Umbilical cord (tissue), 2 donors: ENCODE measurements around the gene RUNDC1. TPM values are rescaled to one million over a fixed set of nuclear protein-coding genes. Genes with fewer than 3 reads are reported as not detected.

Experiments
- DNase-seq: peaks from one replicate; pipeline ENCODE4 v3.0.0-alpha.2; 2015; ENCODE audit warnings: low spot score
- total RNA-seq: library from RNA; depleted of rRNA; stranded (reverse); fragments of >200 nt; gene quantifications from one replicate; pipeline ENCODE4 v1.2.3, GENCODE V29; 2014; ENCODE audit warnings: low replicate concordance; ENCODE audit not compliant: insufficient read depth

RUNDC1 gene
- total RNA-seq, 1 donor from 2014 or later = 17.8 TPM

DNA sequence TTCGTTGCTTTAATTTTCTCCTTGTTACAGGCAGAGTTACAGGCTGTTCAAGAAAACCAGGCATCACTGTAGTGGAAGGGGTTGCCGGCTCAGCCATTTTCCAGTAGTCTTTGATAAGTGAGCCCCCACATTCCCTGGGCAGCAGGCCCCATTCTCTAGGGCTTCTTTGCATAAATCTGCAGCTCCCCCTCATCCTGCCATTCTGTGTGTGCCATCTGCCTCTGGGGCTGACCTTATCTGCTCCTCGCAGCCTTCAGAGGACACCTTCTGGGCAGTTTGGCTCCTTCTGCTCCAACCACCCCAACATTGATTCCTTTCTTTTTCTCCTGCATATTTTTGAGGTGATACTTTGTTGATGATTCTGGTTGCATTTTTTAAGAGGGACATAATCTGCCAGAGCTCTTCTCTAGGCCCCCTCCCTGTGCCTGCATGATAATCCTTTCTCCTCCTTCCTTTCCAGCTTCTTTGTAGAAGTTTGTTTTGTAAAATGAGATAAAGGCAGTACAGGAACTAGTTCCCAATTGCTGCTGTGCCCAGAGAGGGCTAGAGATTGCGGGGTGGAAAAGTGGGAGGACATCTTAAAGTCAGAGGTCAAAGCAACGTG, 61.8 kb downstream of the RUNDC1 start:
- peak; percentile 52 for DNase-seq

Other genes with a start within 250 kb of the RUNDC1 start
- gene EZH1, start 235.5 kb upstream of the RUNDC1 start, total RNA-seq = 43.6 TPM
- gene RAMP2, start 219.3 kb upstream of the RUNDC1 start, total RNA-seq = 0.96 TPM
- gene VPS25, start 207.1 kb upstream of the RUNDC1 start, total RNA-seq = 33.2 TPM
- not detected for gene WNK4, start 200.0 kb upstream of the RUNDC1 start, total RNA-seq
- 47.2 TPM for gene COA3, start 181.9 kb upstream of the RUNDC1 start, total RNA-seq
- gene CNTD1, start 181.7 kb upstream of the RUNDC1 start, total RNA-seq = 0.96 TPM
- gene BECN1, start 156.3 kb upstream of the RUNDC1 start, total RNA-seq = 142 TPM
- gene PSME3, start 147.2 kb upstream of the RUNDC1 start, total RNA-seq = 22.6 TPM
- 1.4 TPM for gene AOC2, start 136.0 kb upstream of the RUNDC1 start, total RNA-seq
- 89.1 TPM for gene AOC3, start 129.4 kb upstream of the RUNDC1 start, total RNA-seq
- gene G6PC1, start 79.8 kb upstream of the RUNDC1 start, total RNA-seq = not detected
- 38.3 TPM for gene AARSD1, start 16.1 kb upstream of the RUNDC1 start, total RNA-seq
- gene PTGES3L, start 485 bp upstream of the RUNDC1 start, total RNA-seq = 10.4 TPM
- gene RPL27, start 17.9 kb downstream of the RUNDC1 start, total RNA-seq = 1,521 TPM
- 1.4 TPM for gene IFI35, start 26.2 kb downstream of the RUNDC1 start, total RNA-seq
- 38.8 TPM for gene VAT1, start 41.8 kb downstream of the RUNDC1 start, total RNA-seq
- 0.72 TPM for gene RND2, start 44.7 kb downstream of the RUNDC1 start, total RNA-seq
- 9.1 TPM for gene BRCA1, start 144.8 kb downstream of the RUNDC1 start, total RNA-seq
- 83.8 TPM for gene NBR1, start 190.6 kb downstream of the RUNDC1 start, total RNA-seq
- gene TMEM106A, start 231.3 kb downstream of the RUNDC1 start, total RNA-seq = 6.7 TPM
- gene CCDC200, start 248.1 kb downstream of the RUNDC1 start, total RNA-seq = not detected